Measurements from ENCODE around the gene DNHD1.

GRCh38 chr11:6596239-6596877, 99.3 kb downstream of the DNHD1 start:
- TF ChIP-seq POLR2A (IDR thresholded peaks at IDR 0.05) (no peak), CTCF (IDR thresholded peaks at IDR 0.05) (no peak)
